ENCODE results near the gene TRAF3.

DNA sequence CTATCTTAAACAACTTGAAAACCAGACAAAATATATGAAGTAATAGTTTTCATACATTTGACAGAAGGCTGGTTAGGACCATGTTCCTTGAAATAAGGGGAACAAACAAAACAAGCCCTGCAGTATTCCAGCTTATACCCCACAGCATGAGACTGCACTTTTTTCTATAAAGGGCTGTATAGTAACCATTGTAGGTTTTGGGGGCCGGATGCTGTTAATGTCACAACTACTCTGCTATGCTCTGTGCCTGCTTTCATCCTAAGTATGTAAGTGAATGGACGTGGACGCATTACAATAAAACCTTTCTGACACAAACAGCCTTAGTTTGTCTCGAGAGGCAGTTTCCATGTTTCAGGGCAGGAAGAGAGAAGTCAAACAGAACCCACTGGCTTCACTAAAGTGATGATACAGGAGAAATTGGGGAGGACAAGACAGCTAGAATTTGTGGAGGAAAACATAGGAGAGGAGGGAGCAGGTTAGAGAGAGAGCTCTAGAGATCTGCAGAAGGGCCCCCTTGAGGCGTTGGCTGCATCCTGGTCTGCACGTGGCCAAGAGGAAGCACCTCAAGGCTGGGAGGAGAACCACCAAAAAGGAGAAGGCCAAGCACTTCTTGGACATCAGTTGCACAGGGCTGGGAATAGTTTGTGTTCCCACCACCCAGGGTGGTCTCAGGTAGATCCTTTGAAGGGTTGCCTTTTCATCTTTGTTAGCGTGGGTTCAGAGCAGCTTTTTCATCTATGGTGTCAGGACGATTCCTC is 63.7 kb downstream of the TRAF3 start:
- TF ChIP-seq, protein P1, sequence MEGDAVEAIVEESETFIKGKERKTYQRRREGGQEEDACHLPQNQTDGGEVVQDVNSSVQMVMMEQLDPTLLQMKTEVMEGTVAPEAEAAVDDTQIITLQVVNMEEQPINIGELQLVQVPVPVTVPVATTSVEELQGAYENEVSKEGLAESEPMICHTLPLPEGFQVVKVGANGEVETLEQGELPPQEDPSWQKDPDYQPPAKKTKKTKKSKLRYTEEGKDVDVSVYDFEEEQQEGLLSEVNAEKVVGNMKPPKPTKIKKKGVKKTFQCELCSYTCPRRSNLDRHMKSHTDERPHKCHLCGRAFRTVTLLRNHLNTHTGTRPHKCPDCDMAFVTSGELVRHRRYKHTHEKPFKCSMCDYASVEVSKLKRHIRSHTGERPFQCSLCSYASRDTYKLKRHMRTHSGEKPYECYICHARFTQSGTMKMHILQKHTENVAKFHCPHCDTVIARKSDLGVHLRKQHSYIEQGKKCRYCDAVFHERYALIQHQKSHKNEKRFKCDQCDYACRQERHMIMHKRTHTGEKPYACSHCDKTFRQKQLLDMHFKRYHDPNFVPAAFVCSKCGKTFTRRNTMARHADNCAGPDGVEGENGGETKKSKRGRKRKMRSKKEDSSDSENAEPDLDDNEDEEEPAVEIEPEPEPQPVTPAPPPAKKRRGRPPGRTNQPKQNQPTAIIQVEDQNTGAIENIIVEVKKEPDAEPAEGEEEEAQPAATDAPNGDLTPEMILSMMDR (IDR thresholded peaks at IDR 0.05; ENCODE audit: low read depth, low read length, missing input control) = no peak
- no peak for TF ChIP-seq SP1 (IDR thresholded peaks at IDR 0.05)
- no peak for TF ChIP-seq NR2F2 (IDR thresholded peaks at IDR 0.05)

Data from liver (tissue), 3 donors.